HCT116 (cell line): ENCODE data around the gene MED27. TPM values are rescaled to one million over a fixed set of nuclear protein-coding genes. Genes with fewer than 3 reads are reported as not detected.

Source experiments
- ATAC-seq: fragments of 200-7000 bp; cut with Tn5 transposase; 2 replicates; pipeline ENCODE4 v1.9.1; 2020; ENCODE audit warnings: mild to moderate bottlenecking, moderate library complexity
- BruUV-seq: library from RNA; stranded (reverse); fragments of 400-500 nt; replicated peaks from 2 replicates; lab custom pipeline; 2021; lab: Mats Ljungman, UMichigan
- CTCF ChIA-PET: fragments of 300-600 bp; sonication (Branson Sonifier 250); formaldehyde crosslinking; loops from one replicate; lab custom pipeline; 2021; ENCODE audit warnings: antibody characterized with exemption; lab: Charles Lee
- POLR2A ChIA-PET: fragments of 300-600, 350-600 bp; sonication (Branson Sonifier 250); formaldehyde crosslinking; loops from one replicate; lab custom pipeline; 2021; ENCODE audit warnings: antibody characterized with exemption; lab: Charles Lee
- RAD21 ChIA-PET, 2 experiments: fragments of 300-600 bp; sonication (Branson Sonifier 250); formaldehyde crosslinking; loops; one replicate each; lab custom pipeline; 2023; ENCODE audit warnings: low total read pairs in 2 of 2; ENCODE audit not compliant: uncharacterized antibody in 2 of 2, unreplicated experiment in 2 of 2, low non-redundant PET in 1 of 2; lab: Charles Lee
- DNase-seq: peaks from one replicate; pipeline ENCODE4 v3.0.0-alpha.2; 2010; ENCODE audit warnings: low read depth, low spot score
- H2AFZ ChIP-seq: fragments of 200-600 bp; shearing (Covaris generic), sonication (generic); 2 replicates; pipeline ENCODE4 v1.6.1; 2017; ENCODE audit warnings: low read depth, mixed run types, mixed read lengths, antibody characterized with exemption, low read length; ENCODE audit not compliant: poor library complexity, severe bottlenecking
- H3K27ac ChIP-seq: 2 replicates; pipeline ENCODE4 v1.5.1; 2012; ENCODE audit warnings: low read depth, low read length
- H3K27me3 ChIP-seq: fragments of 200-600 bp; sonication (generic); 2 replicates; pipeline ENCODE4 v1.6.1; 2016; ENCODE audit warnings: mixed run types, low read length, mixed read lengths; ENCODE audit not compliant: insufficient read depth
- H3K36me3 ChIP-seq, 2 experiments: fragments of 200-500 bp in 1 of 2; fragments of 200-600 bp in 1 of 2; sonication (Bioruptor generic) in 1 of 2; sonication (generic) in 1 of 2; 2 replicates each; pipeline versions ENCODE4 v1.5.1 to v1.6.1; 2014 to 2016; ENCODE audit warnings: low read length in 2 of 2, inconsistent platforms in 1 of 2, mixed read lengths in 1 of 2, mixed run types in 1 of 2; ENCODE audit not compliant: insufficient read depth in 2 of 2, control insufficient read depth in 1 of 2
- H3K4me1 ChIP-seq, 2 experiments: fragments of 200-600 bp in 1 of 2; sonication (generic) in 1 of 2; 2 replicates each; pipeline versions ENCODE4 v1.5.1 to v1.6.1; 2012 to 2017; ENCODE audit warnings: low read length in 2 of 2, inconsistent platforms in 1 of 2, mild to moderate bottlenecking in 1 of 2, mixed read lengths in 1 of 2, mixed run types in 1 of 2, moderate library complexity in 1 of 2; ENCODE audit not compliant: insufficient read depth in 2 of 2, control insufficient read depth in 1 of 2
- H3K4me2 ChIP-seq: fragments of 200-600 bp; sonication (generic); 2 replicates; pipeline ENCODE4 v1.6.1; 2017; ENCODE audit warnings: mixed run types, low read length, mixed read lengths
- H3K4me3 ChIP-seq, 2 experiments: fragments of 200-600 bp in 1 of 2; sonication (generic) in 1 of 2; replicated peaks in 1 of 2; 2 replicates each; pipeline ENCODE4 v1.5.1; 2011 to 2016; ENCODE audit warnings: low read length in 2 of 2, control low read depth in 1 of 2, low read depth in 1 of 2, mild to moderate bottlenecking in 1 of 2, mixed read lengths in 1 of 2, mixed run types in 1 of 2
- H3K79me2 ChIP-seq: fragments of 200-600 bp; sonication (generic); 2 replicates; pipeline ENCODE4 v1.6.1; 2017; ENCODE audit warnings: mild to moderate bottlenecking, mixed run types, low read length, moderate library complexity, mixed read lengths; ENCODE audit not compliant: insufficient read depth
- H3K9ac ChIP-seq: fragments of 200-600 bp; sonication (generic); 2 replicates; pipeline ENCODE4 v1.6.1; 2016; ENCODE audit warnings: low read length, mixed read lengths
- H3K9me2 ChIP-seq: fragments of 200-600 bp; sonication (generic), shearing (Covaris generic); 2 replicates; pipeline ENCODE4 v1.6.1; 2017; ENCODE audit warnings: mixed run types, mild to moderate bottlenecking, moderate library complexity; ENCODE audit not compliant: insufficient read depth
- H3K9me3 ChIP-seq, 2 experiments: fragments of 200-500 bp in 1 of 2; fragments of 200-600 bp in 1 of 2; sonication (Bioruptor generic) in 1 of 2; sonication (generic) in 1 of 2; 2 replicates each; pipeline ENCODE4 v1.6.1; 2014 to 2017; ENCODE audit warnings: low read length in 2 of 2, mixed read lengths in 2 of 2, inconsistent platforms in 1 of 2, low read depth in 1 of 2, mild to moderate bottlenecking in 1 of 2, mixed run types in 1 of 2, moderate library complexity in 1 of 2; ENCODE audit not compliant: control insufficient read depth in 1 of 2, insufficient read depth in 1 of 2
- H4K20me1 ChIP-seq: fragments of 200-600 bp; sonication (generic), shearing (Covaris generic); 2 replicates; pipeline ENCODE4 v1.6.1; 2017; ENCODE audit warnings: mixed run types, mild to moderate bottlenecking, moderate library complexity; ENCODE audit not compliant: insufficient read depth
- CBX3 ChIP-seq: IDR thresholded peaks from 2 replicates; pipeline ENCODE4 v1.6.1; 2012; ENCODE audit warnings: low read depth
- CEBPB ChIP-seq: IDR thresholded peaks from 2 replicates; pipeline ENCODE4 v1.6.1; 2012; ENCODE audit warnings: low read depth
- EZH2phosphoT487 ChIP-seq: fragments of 200-600 bp; IDR thresholded peaks from 2 replicates; pipeline ENCODE4 v1.6.1; 2018; ENCODE audit warnings: antibody characterized with exemption, borderline replicate concordance
- FOSL1 ChIP-seq: IDR thresholded peaks from 2 replicates; pipeline ENCODE4 v1.6.1; 2012; ENCODE audit warnings: low read depth
- POLR2AphosphoS5 ChIP-seq: IDR thresholded peaks from 2 replicates; pipeline ENCODE4 v1.6.1; 2011; ENCODE audit warnings: mild to moderate bottlenecking, low read depth, low read length, moderate library complexity
- SP1 ChIP-seq: IDR thresholded peaks from 2 replicates; pipeline ENCODE4 v1.6.1; 2012; ENCODE audit warnings: low read depth
- SRF ChIP-seq: IDR thresholded peaks from 2 replicates; pipeline ENCODE4 v1.6.1; 2012; ENCODE audit warnings: low read depth
- TCF7L2 ChIP-seq: IDR thresholded peaks from 2 replicates; pipeline ENCODE4 v1.7.0; 2011; ENCODE audit warnings: borderline replicate concordance, inconsistent platforms; ENCODE audit not compliant: insufficient read depth, insufficient read length; ENCODE audit errors: extremely low read depth
- YY1 ChIP-seq: IDR thresholded peaks from 2 replicates; pipeline ENCODE4 v1.6.1; 2011; ENCODE audit warnings: low read length, low read depth, moderate library complexity, mild to moderate bottlenecking; ENCODE audit not compliant: insufficient replicate concordance; ENCODE audit errors: extremely low read depth
- ZNF274 ChIP-seq: fragments of 200-500 bp; sonication (Bioruptor generic); IDR thresholded peaks from 2 replicates; pipeline ENCODE4 v1.6.1; 2014; ENCODE audit warnings: mild to moderate bottlenecking, low read depth, low read length, inconsistent platforms
- intact Hi-C: fragments of 100-400 bp; cut with micrococcal nuclease; formaldehyde crosslinking; loops from 2 replicates; pipeline ENCODE4 v1.10.0; 2022
- total RNA-seq: library from RNA; stranded (reverse); gene quantifications from one replicate; pipeline ENCODE4 v1.2.1, GENCODE V29; 2021; ENCODE audit not compliant: unreplicated experiment
- TF ChIP-seq, protein P1 (sequence below): IDR thresholded peaks from 2 replicates; pipeline ENCODE4 v1.6.1; 2012
- TF ChIP-seq, protein P2 (sequence below): IDR thresholded peaks from 2 replicates; pipeline ENCODE4 v1.6.1; 2011; ENCODE audit warnings: mild to moderate bottlenecking, low read length, moderate library complexity; ENCODE audit not compliant: insufficient replicate concordance; ENCODE audit errors: extremely low read depth

The MED27 gene
- total RNA-seq, 1 experiment from 2014 or later = 26.9 TPM

DNA sequence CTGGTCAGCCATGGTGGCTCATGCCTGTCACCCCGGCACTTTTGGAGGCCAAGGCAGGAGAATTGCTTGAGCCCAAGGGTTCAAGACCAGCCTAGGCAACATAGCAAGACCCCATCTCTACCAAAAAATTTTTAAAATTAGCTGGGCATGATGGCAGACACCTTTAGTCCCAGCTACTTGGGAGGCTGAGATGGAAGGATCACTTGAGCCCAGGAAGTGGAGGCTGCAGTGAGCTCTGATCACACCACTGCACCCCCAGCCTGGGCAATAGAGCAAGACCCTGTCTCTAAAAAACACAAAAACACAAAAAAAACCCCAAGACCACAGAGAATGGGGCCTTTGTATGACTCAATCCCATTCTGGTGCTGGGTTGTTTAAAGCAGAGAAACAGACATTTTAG is 44.0 kb downstream of the MED27 start:
- H3K4me2 ChIP-seq = no peak overlapping the region
- no peaks in the 10 kb centered on the region for H3K27me3 ChIP-seq
- intact Hi-C loops = no loop called here
- no peak for TF ChIP-seq SRF
- TF ChIP-seq, protein P1, sequence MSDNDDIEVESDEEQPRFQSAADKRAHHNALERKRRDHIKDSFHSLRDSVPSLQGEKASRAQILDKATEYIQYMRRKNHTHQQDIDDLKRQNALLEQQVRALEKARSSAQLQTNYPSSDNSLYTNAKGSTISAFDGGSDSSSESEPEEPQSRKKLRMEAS = no peak
- no peak for TF ChIP-seq SP1
- no peak for TF ChIP-seq YY1
- TF ChIP-seq ZNF274 = no peak
- no peak for TF ChIP-seq EZH2phosphoT487
- TF ChIP-seq CBX3 = no peak
- no peak for TF ChIP-seq FOSL1
- TF ChIP-seq, protein P2, sequence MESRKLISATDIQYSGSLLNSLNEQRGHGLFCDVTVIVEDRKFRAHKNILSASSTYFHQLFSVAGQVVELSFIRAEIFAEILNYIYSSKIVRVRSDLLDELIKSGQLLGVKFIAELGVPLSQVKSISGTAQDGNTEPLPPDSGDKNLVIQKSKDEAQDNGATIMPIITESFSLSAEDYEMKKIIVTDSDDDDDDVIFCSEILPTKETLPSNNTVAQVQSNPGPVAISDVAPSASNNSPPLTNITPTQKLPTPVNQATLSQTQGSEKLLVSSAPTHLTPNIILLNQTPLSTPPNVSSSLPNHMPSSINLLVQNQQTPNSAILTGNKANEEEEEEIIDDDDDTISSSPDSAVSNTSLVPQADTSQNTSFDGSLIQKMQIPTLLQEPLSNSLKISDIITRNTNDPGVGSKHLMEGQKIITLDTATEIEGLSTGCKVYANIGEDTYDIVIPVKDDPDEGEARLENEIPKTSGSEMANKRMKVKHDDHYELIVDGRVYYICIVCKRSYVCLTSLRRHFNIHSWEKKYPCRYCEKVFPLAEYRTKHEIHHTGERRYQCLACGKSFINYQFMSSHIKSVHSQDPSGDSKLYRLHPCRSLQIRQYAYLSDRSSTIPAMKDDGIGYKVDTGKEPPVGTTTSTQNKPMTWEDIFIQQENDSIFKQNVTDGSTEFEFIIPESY = no peak
- no peak for TF ChIP-seq TCF7L2
- no peak for TF ChIP-seq POLR2AphosphoS5
- TF ChIP-seq CEBPB = no peak
- H4K20me1 ChIP-seq = no peaks in the 10 kb centered on the region
- peaks cover 29% of the 10 kb centered on the region; the same call in 1 of the 2 replicates for H3K79me2 ChIP-seq
- H3K27ac ChIP-seq = no peak overlapping the region
- H3K4me1 ChIP-seq = no peaks in the 10 kb centered on the region
- no TSS peak for BruUV-seq
- RAD21 ChIA-PET = interaction anchor here in 1 of 2 experiments (0.6 kb wide), 1 partner anchor 104 kb away, joined by 4 read pairs; no protein-coding TSS in a partner anchor
- H3K9ac ChIP-seq = no peak overlapping the region
- H3K9me3 ChIP-seq = no peaks in the 10 kb centered on the region
- H3K4me3 ChIP-seq = no peak overlapping the region
- no peak overlapping the region for H2AFZ ChIP-seq
- DNase-seq (no peak), ATAC-seq (no peak)
- CTCF ChIA-PET = no interaction called here
- POLR2A ChIA-PET = no interaction called here
- H3K36me3 ChIP-seq = no peaks in the 10 kb centered on the region
- H3K9me2 ChIP-seq = no peaks in the 10 kb centered on the region
